SW 1271 (cell line): Measurements from ENCODE around the gene MVB12B.
A peak's percentile ranks its signal among the peaks of the same experiment; 100 is the strongest.

Source experiments
- DNase-seq, 2 experiments: peaks; one replicate each; lab custom pipeline; 2025; lab: John Stamatoyannopoulos, UW

The MVB12B gene

GRCh38 chr9:126386776-126387175 lies 60.1 kb downstream of the MVB12B start:
- no peak for DNase-seq

- DNase-seq = no peak
Measured at GRCh38 chr9:126388964-126389708, 62.5 kb downstream of the MVB12B start.

GRCh38 chr9:126389992-126390391 lies 63.4 kb downstream of the MVB12B start:
- no peak for DNase-seq

- no peak for DNase-seq
Measured at GRCh38 chr9:126390923-126391322, 64.3 kb downstream of the MVB12B start.

- DNase-seq = no peak
Measured at GRCh38 chr9:126391713-126392661, 65.4 kb downstream of the MVB12B start.

GRCh38 chr9:126392662-126393371 lies 66.2 kb downstream of the MVB12B start:
- no peak for DNase-seq

- no peak for DNase-seq
Measured at GRCh38 chr9:126393876-126394275, 67.2 kb downstream of the MVB12B start.

GRCh38 chr9:126394802-126395201 lies 68.2 kb downstream of the MVB12B start:
- no peak for DNase-seq

- no peak for DNase-seq
Measured at GRCh38 chr9:126395439-126396212, 69.0 kb downstream of the MVB12B start.

GRCh38 chr9:126397056-126397455 lies 70.4 kb downstream of the MVB12B start:
- no peak for DNase-seq

GRCh38 chr9:126398403-126399058 lies 71.9 kb downstream of the MVB12B start:
- peak in 1 of 2 experiments; percentile 38 for DNase-seq

GRCh38 chr9:126399251-126399650 lies 72.6 kb downstream of the MVB12B start:
- DNase-seq = no peak

- DNase-seq = no peak
Measured at GRCh38 chr9:126399789-126400188, 73.2 kb downstream of the MVB12B start.

- DNase-seq = no peak
Measured at GRCh38 chr9:126400571-126400970, 73.9 kb downstream of the MVB12B start.

- DNase-seq = no peak
Measured at GRCh38 chr9:126401107-126401506, 74.5 kb downstream of the MVB12B start.

- no peak for DNase-seq
Measured at GRCh38 chr9:126401581-126401980, 75.0 kb downstream of the MVB12B start.

- no peak for DNase-seq
Measured at GRCh38 chr9:126403397-126403796, 76.8 kb downstream of the MVB12B start.

- no peak for DNase-seq
Measured at GRCh38 chr9:126404459-126404858, 77.8 kb downstream of the MVB12B start.

- no peak for DNase-seq
Measured at GRCh38 chr9:126406075-126406667, 79.5 kb downstream of the MVB12B start.

- no peak for DNase-seq
Measured at GRCh38 chr9:126407114-126407870, 80.7 kb downstream of the MVB12B start.
